Stimulated activated CD4-positive, alpha-beta T cell treated with anti-CD3 and anti-CD28 coated beads, Interleukin-4, amount 100 ng/mL, for 4 hours (primary cell): ENCODE measurements around the gene ARGFX.

ENCODE experiments used
- DNase-seq, 2 experiments: peaks; one replicate each; pipeline ENCODE4 v3.0.0-alpha.2; 2020

The ARGFX gene

DNA sequence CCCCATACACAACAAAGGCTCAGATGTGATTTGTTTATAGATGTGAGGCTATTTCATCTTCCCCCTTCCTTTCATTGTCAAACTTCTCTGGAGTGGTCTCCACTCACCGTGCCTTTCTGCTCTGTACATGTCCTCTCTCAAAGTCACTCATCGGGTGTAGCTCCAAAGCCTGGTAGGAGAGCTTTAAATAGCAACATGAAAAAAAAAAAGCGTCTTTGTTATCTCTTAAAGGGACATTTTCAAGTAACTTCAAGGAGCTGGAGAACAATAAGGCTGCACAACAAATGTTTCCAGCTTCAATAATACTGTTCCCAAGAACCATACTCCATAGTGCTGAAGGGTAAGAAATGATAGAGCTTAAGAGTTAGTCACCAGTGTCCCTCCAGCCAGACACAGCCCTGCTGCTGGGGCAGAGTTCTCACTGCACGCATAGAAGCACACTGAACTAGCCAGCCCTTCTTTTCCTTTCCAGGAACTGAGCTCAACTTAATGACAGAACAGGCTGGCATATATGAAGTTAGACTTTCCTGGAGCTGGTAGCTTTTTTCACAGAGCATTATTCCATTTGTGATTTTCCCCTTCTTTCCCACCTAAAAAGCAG, 33.6 kb downstream of the ARGFX start:
- no peak for DNase-seq

DNA sequence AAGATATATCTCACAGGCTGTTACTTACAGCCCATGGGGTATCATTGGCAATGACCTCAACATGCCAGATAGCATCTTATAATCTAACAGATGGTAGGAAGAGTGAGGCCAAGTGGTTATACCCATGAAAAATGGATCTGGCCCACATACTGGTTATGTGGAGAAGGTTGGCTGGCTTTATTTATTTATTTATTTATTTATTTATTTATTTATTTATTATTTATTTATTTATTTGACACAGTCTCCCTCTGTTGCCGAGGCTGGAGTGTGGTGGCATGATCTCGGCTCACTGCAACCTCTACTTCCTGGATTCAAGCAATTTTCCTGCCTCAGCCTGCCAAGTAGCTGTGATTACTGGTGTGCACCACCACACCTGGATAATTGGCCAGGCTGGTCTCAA, 37.0 kb downstream of the ARGFX start:
- no peak for DNase-seq

DNA sequence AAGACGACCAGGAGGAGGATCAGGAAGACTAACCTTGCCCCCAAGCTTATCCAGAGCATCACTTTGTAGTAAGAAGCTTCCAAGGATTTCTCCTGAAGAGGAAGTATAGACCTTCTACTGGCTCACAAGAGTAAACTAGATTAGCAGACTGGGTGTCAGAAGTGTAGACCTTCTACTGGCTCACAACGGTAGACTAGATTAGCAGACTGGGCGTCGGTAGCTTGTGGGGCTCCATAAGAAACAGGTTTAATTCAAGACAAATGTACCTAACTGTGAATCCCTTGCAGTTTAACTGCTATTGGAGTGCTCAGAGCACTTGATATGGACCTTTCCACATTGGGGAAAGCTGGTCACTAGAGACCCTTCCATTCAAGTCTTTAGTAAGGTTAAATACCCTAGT, 38.4 kb downstream of the ARGFX start:
- no peak for DNase-seq
